Right atrium auricular region (tissue), 2 donors: ENCODE data around the gene OR5K3. TPM values are rescaled to one million over a fixed set of nuclear protein-coding genes. Genes with fewer than 3 reads are reported as not detected.

ENCODE experiments used
- DNase-seq: peaks from one replicate; pipeline ENCODE4 v3.0.0-alpha.2; 2019; ENCODE audit warnings: low spot score
- H3K27ac ChIP-seq, 2 donors: fragments of 200-600 bp; sonication (generic); 1 replicate in 1 of 2; 2 replicates in 1 of 2; pipeline ENCODE4 v1.5.1; 2016 to 2019
- H3K27me3 ChIP-seq, 2 donors: fragments of 200-600 bp; sonication (generic); one replicate each; pipeline versions ENCODE4 v1.5.1 to v1.6.0; 2017 to 2019
- H3K36me3 ChIP-seq: fragments of 200-600 bp; sonication (generic); one replicate; pipeline ENCODE4 v1.5.1; 2016
- H3K4me1 ChIP-seq, 2 donors: fragments of 200-600 bp; sonication (generic); one replicate each; pipeline versions ENCODE4 v1.5.1 to v1.6.0; 2017 to 2019
- H3K4me3 ChIP-seq, 2 donors: fragments of 200-600 bp; sonication (generic); 1 replicate in 1 of 2; 2 replicates in 1 of 2; pipeline ENCODE4 v1.5.1; 2017 to 2019; ENCODE audit warnings: mild to moderate bottlenecking in 1 of 2, moderate library complexity in 1 of 2
- H3K9me3 ChIP-seq, 2 donors: fragments of 200-600 bp; sonication (generic); one replicate each; pipeline ENCODE4 v1.5.1; 2019
- CTCF ChIP-seq, 2 donors: fragments of 200-600 bp; sonication (generic); IDR thresholded peaks; one replicate each; pipeline ENCODE4 v1.5.1; 2019; ENCODE audit warnings: antibody characterized with exemption in 2 of 2
- total RNA-seq, 2 donors: library from RNA; depleted of rRNA; stranded (reverse); fragments of >200 nt; gene quantifications; one replicate each; pipeline ENCODE4 v1.1.0, GENCODE V29; 2016

Gene OR5K3
- total RNA-seq = not detected

- no peak for TF ChIP-seq CTCF (IDR thresholded peaks at IDR 0.05)
Observed at GRCh38 chr3:98390366-98390765, at the start of gene OR5K3. OR5K3 (plus strand) TSS chr3:98390666; CDS start chr3:98390666, 0 bp downstream.

GRCh38 chr3:98341758-98342157 lies 48.7 kb upstream of the OR5K3 start:
- Histone ChIP-seq H3K9me3 (no peaks in the 10 kb centered on the region), H3K4me3 (no peak overlapping the region), H3K4me1 (no peaks in the 10 kb centered on the region), H3K27me3 (no peaks in the 10 kb centered on the region), H3K36me3 (no peaks in the 10 kb centered on the region), H3K27ac (no peak overlapping the region)
- DNase-seq = no peak
- no peak for TF ChIP-seq CTCF (IDR thresholded peaks at IDR 0.05)

More at GRCh38 chr3:98390366-98390765, at the start of gene OR5K3:
- Histone ChIP-seq H3K36me3 (no peaks in the 10 kb centered on the region), H3K9me3 (no peaks in the 10 kb centered on the region), H3K4me1 (no peaks in the 10 kb centered on the region), H3K4me3 (no peak within 1 kb of the TSS), H3K27me3 (no peaks in the 10 kb centered on the region), H3K27ac (no peak within 1 kb of the TSS)
- no peak for DNase-seq

- Histone ChIP-seq H3K4me1 (no peaks in the 10 kb centered on the region), H3K9me3 (no peaks in the 10 kb centered on the region), H3K27ac (no peak overlapping the region), H3K4me3 (no peak overlapping the region), H3K27me3 (no peaks in the 10 kb centered on the region), H3K36me3 (no peaks in the 10 kb centered on the region)
- no peak for DNase-seq
- TF ChIP-seq CTCF (IDR thresholded peaks at IDR 0.05) = peak in 1 of 2 donors; percentile 31
Observed at GRCh38 chr3:98343647-98344507, 46.6 kb upstream of the OR5K3 start.

GRCh38 chr3:98350082-98350481 lies 40.4 kb upstream of the OR5K3 start:
- no peak for DNase-seq
- H3K27ac ChIP-seq = no peak overlapping the region
- no peaks in the 10 kb centered on the region for H3K4me1 ChIP-seq
- TF ChIP-seq CTCF (IDR thresholded peaks at IDR 0.05) = no peak
- H3K9me3 ChIP-seq = no peaks in the 10 kb centered on the region
- no peaks in the 10 kb centered on the region for H3K27me3 ChIP-seq
- H3K4me3 ChIP-seq = no peak overlapping the region
- no peaks in the 10 kb centered on the region for H3K36me3 ChIP-seq

- Histone ChIP-seq H3K27ac (no peak within 1 kb of the TSS), H3K4me3 (no peak within 1 kb of the TSS), H3K36me3 (no peaks in the 10 kb centered on the region), H3K9me3 (peaks cover 0 to 11% of the 10 kb centered on the region in 2 donors), H3K27me3 (no peaks in the 10 kb centered on the region), H3K4me1 (no peaks in the 10 kb centered on the region)
- no peak for TF ChIP-seq CTCF (IDR thresholded peaks at IDR 0.05)
- DNase-seq = no peak
Observed at GRCh38 chr3:98353554-98353953, 36.9 kb upstream of the OR5K3 start, which contains the start of gene OR5K4. OR5K4 (plus strand) TSS chr3:98353854; CDS start chr3:98353854, 0 bp downstream.
